Measurements from ENCODE around the gene CSNK1D. TPM values are rescaled to one million over a fixed set of nuclear protein-coding genes. Genes with fewer than 3 reads are reported as not detected.

CSNK1D gene
- total and polyA plus RNA-seq, 7 experiments from 2014 or later = 46.1 to 249 (median 170) TPM

DNA sequence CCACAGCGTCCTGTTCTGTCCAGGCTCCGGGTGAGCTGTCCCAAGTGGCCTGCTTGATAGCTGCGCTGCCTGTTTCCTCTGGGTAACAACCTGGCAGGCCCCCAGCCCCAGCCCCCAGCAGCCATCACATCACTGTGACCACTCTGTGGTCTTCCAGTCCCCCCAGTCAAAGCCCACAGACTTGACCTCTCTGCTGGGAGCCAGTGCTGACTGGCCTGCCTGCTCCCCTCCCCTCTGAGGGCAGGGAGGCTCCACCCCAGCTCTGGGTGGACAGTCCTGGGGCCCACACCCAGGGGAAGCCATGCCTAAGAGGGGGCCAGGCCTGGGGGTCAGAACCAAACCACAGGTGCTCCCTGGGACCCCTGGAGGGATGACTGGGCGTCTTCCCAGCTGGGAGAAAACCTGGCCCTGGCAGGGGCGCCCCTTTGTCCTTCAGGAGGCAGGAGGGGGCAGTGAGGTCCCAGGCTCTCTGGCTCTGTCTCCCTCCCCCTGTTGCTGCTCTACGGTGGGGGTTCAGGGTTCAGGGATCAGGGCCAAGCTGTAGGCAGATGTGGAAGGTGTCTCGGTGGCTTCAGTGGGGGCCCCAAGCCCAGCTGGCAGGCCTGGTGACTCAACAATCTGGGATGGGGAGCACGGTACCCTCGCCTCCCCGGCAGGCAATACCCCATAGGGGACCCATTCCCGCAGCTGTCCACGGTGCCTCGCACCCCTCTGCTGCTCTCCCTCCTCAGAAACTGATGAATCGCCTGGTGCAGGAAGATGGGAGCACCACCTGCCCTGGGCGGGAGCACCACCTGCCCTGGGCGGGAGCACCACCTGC, 46.5 kb downstream of the CSNK1D start:
- intact Hi-C loops (cut with micrococcal nuclease) = no loop called here
- Histone ChIP-seq H3K4me3 (ENCODE audit: low read length) (no peak overlapping the region), H3K4me1 (ENCODE audit: control insufficient read depth in 2 of 2, insufficient read depth in 2 of 2, low read length in 2 of 2) (peaks cover 26 to 32% of the 10 kb centered on the region in 2 donors), H3K27ac (ENCODE audit: low read depth, low read length) (no peak overlapping the region), H3K27me3 (ENCODE audit: control insufficient read depth in 2 of 2, insufficient read depth in 2 of 2, low read length in 2 of 2) (no peaks in the 10 kb centered on the region), H3K36me3 (ENCODE audit: control insufficient read depth in 2 of 3, insufficient read depth in 3 of 3, low read length in 3 of 3) (no peaks in the 10 kb centered on the region), H3K9me3 (ENCODE audit: control insufficient read depth in 2 of 3, low read length in 3 of 3) (no peaks in the 10 kb centered on the region)
- Mint-ChIP-seq H3K27me3 (no peaks in the 10 kb centered on the region), H3K9me3 (peaks cover 0 to 2% (median 0%) of the 10 kb centered on the region in 11 donors), H3K36me3 (peaks cover 0 to 4% (median 0%) of the 10 kb centered on the region in 5 donors), H3K27ac (peak overlapping the region in 6 of 9 donors; percentile 17 to 82 (median 58)), H3K4me1 (peaks cover 4 to 15% (median 10%) of the 10 kb centered on the region in 7 donors), H3K4me3 (peak overlapping the region in 6 of 10 donors; percentile 29 to 88 (median 56))
- ChIA-PET POLR2A (interaction anchor here (0.7 to 1.8 kb wide), 3 partner anchors 12 to 65 kb away, joined by 3 to 6 read pairs (median 3); partner anchors contain the start of gene CCDC57), CTCF (interaction anchor here (1.7 kb wide), 1 partner anchor 9 kb away, joined by 3 read pairs; no protein-coding TSS in a partner anchor)
- DNase-seq (no peak), ATAC-seq (no peak)

DNA sequence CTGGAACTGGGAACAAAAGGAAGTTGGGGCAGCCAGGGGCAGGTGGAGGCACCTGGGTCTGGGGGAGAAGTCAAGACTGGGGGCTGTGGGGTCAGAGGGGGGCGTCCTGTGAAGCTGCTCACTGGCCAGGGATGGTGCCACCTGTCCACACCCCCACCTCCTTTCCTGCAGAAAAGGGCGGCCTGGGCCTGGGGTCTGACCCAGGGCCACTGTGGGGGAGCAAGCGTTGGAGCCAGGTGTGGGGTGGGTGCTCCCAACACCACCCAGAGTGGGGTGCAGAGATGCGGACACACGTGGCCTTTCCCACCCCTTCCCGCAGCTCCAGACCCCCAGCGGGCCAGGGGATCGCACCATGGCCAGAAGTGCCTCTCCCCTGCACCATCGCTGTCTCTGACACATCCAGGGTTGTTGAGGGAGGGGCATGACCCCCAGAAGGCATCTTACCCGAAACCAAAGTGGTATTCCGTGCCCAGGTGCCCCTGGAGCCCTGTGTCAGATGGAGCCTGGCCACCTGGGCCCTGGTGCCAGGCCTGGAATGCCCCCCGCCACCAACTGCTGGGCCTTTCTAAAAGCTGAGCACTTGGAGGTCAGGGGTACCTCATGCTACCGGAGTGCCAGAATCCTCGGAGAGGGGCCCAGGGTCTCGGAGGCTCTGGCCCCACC, 47.2 kb downstream of the CSNK1D start:
- H3K4me3 ChIP-seq (ENCODE audit: low read length) = no peak overlapping the region
- POLR2A ChIA-PET = interaction anchor here (0.7 to 1.8 kb wide), 3 partner anchors 11 to 66 kb away, joined by 3 to 6 read pairs (median 3); partner anchors contain the start of gene CCDC57
- peaks cover 22 to 26% of the 10 kb centered on the region in 2 donors for H3K4me1 ChIP-seq (ENCODE audit: control insufficient read depth in 2 of 2, insufficient read depth in 2 of 2, low read length in 2 of 2)
- Mint-ChIP-seq H3K27ac (no peak overlapping the region), H3K27me3 (no peaks in the 10 kb centered on the region), H3K4me3 (no peak overlapping the region), H3K4me1 (peaks cover 4 to 15% (median 10%) of the 10 kb centered on the region in 7 donors), H3K36me3 (peaks cover 0 to 4% (median 0%) of the 10 kb centered on the region in 5 donors), H3K9me3 (peaks cover 0 to 2% (median 0%) of the 10 kb centered on the region in 11 donors)
- intact Hi-C loops (cut with micrococcal nuclease) = no loop called here
- H3K27ac ChIP-seq (ENCODE audit: low read depth, low read length) = no peak overlapping the region
- CTCF ChIA-PET = interaction anchor here (0.7 to 1.7 kb wide), 2 partner anchors 10 to 131 kb away, joined by 3 to 13 read pairs; no protein-coding TSS in a partner anchor
- H3K9me3 ChIP-seq (ENCODE audit: control insufficient read depth in 2 of 3, low read length in 3 of 3) = no peaks in the 10 kb centered on the region
- no peak for ATAC-seq
- no peaks in the 10 kb centered on the region for H3K27me3 ChIP-seq (ENCODE audit: control insufficient read depth in 2 of 2, insufficient read depth in 2 of 2, low read length in 2 of 2)
- DNase-seq = no peak
- no peaks in the 10 kb centered on the region for H3K36me3 ChIP-seq (ENCODE audit: control insufficient read depth in 2 of 3, insufficient read depth in 3 of 3, low read length in 3 of 3)

DNA sequence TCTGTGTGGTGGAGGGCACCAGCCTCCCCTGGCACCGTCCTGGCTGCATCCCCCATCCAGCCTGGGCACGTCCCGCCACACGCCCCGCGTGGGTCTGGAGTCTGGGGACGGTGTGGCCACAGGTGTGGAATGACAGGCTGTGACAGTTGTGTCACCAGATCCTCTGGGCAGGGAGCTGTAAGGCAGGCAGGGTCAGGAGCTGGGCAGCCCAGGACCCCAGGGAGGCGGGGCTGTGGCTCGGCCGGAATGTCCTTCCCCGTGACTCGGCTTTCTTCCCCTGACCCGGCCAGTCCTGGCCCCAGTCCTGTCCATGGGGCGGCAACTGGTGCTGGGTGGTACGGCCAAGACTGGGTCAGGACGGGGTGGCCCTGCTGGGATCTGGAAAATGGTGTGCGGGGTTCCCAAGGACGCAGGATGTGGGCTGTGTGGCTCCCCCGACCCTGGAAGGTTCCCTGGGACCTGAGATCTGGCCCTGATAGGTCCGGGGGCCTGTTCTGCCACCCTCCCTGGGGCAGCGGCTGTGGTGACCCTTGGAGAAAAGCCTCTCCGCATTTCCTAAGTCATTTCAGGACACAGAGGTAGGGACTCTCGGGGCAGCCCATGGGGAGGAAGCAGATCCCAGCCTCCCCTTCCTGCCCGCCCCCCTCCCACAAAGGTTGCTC, 48.0 kb downstream of the CSNK1D start:
- Histone ChIP-seq H3K9me3 (ENCODE audit: control insufficient read depth in 2 of 3, low read length in 3 of 3) (no peaks in the 10 kb centered on the region), H3K27me3 (ENCODE audit: control insufficient read depth in 2 of 2, insufficient read depth in 2 of 2, low read length in 2 of 2) (no peaks in the 10 kb centered on the region), H3K36me3 (ENCODE audit: control insufficient read depth in 2 of 3, insufficient read depth in 3 of 3, low read length in 3 of 3) (no peaks in the 10 kb centered on the region), H3K4me1 (ENCODE audit: control insufficient read depth in 2 of 2, insufficient read depth in 2 of 2, low read length in 2 of 2) (peaks cover 20 to 22% of the 10 kb centered on the region in 2 donors), H3K27ac (ENCODE audit: low read depth, low read length) (no peak overlapping the region), H3K4me3 (ENCODE audit: low read length) (no peak overlapping the region)
- no peak overlapping the region for H3K27ac Mint-ChIP-seq
- CTCF ChIA-PET = interaction anchor here (0.6 to 1.7 kb wide), 3 partner anchors 11 to 1991 kb away, joined by 3 to 13 read pairs (median 3); no protein-coding TSS in a partner anchor
- POLR2A ChIA-PET = no interaction called here
- no peak for ATAC-seq
- H3K4me1 Mint-ChIP-seq = peaks cover 4 to 15% (median 12%) of the 10 kb centered on the region in 7 donors
- peaks cover 0 to 2% (median 0%) of the 10 kb centered on the region in 11 donors for H3K9me3 Mint-ChIP-seq
- H3K27me3 Mint-ChIP-seq = no peaks in the 10 kb centered on the region
- intact Hi-C loops (cut with micrococcal nuclease) = no loop called here
- H3K36me3 Mint-ChIP-seq = peaks cover 0 to 4% (median 0%) of the 10 kb centered on the region in 5 donors
- no peak overlapping the region for H3K4me3 Mint-ChIP-seq
- DNase-seq = no peak

DNA sequence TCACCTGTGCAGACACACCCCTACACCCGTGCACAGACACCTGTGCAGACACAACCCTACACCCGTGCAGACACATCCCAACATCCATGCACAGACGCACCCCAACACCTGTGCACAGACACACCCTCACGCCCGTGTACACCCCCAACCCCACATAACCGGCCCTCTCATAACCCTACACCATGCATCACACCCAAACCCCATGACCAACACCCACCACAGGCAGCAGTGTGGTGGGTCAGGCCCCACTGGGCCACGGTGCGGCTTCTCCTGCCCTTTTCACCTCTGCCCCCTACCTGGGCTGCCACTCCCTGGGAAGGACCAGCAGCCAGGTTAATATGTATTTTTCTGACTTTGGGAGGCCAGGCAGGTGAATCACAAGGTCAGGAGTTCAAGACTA, 48.8 kb downstream of the CSNK1D start:
- intact Hi-C loops (cut with micrococcal nuclease) = no loop called here
- H3K36me3 ChIP-seq (ENCODE audit: control insufficient read depth in 2 of 3, insufficient read depth in 3 of 3, low read length in 3 of 3) = no peaks in the 10 kb centered on the region
- Mint-ChIP-seq H3K4me3 (no peak overlapping the region), H3K27ac (peak overlapping the region in 1 of 9 donors; percentile 46), H3K36me3 (peaks cover 0 to 1% (median 0%) of the 10 kb centered on the region in 5 donors), H3K4me1 (peaks cover 0 to 10% (median 6%) of the 10 kb centered on the region in 7 donors), H3K9me3 (peaks cover 0 to 2% (median 0%) of the 10 kb centered on the region in 11 donors), H3K27me3 (no peaks in the 10 kb centered on the region)
- H3K27ac ChIP-seq (ENCODE audit: low read depth, low read length) = no peak overlapping the region
- ChIA-PET CTCF (no interaction called here), POLR2A (interaction anchor here (0.6 kb wide), 1 partner anchor 84 kb away, joined by 5 read pairs; no protein-coding TSS in a partner anchor)
- H3K4me3 ChIP-seq (ENCODE audit: low read length) = no peak overlapping the region
- H3K27me3 ChIP-seq (ENCODE audit: control insufficient read depth in 2 of 2, insufficient read depth in 2 of 2, low read length in 2 of 2) = no peaks in the 10 kb centered on the region
- no peak for DNase-seq
- H3K4me1 ChIP-seq (ENCODE audit: control insufficient read depth in 2 of 2, insufficient read depth in 2 of 2, low read length in 2 of 2) = peaks cover 12 to 14% of the 10 kb centered on the region in 2 donors
- H3K9me3 ChIP-seq (ENCODE audit: control insufficient read depth in 2 of 3, low read length in 3 of 3) = no peaks in the 10 kb centered on the region
- ATAC-seq = no peak

DNA sequence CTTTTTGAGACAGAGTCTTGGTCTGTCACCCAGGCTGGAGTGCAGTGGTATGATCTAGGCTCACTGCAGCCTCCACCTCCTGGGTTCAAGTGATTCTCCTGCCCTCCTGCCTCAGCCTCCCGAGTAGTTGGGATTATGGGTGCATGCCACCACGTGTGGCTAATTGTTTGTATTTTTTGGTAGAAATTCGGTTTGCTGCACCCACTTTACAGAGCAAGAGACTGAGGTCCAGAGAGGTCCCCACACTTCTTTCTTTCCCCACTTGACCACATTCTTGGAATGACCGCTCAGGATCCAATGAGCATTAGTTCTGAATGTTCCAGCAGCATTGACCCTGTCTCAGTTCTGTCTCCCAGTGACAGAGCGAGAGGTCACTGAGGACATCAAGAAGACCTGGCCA, 50.0 kb downstream of the CSNK1D start:
- intact Hi-C loops (cut with micrococcal nuclease) = no loop called here
- Histone ChIP-seq H3K9me3 (ENCODE audit: control insufficient read depth in 2 of 3, low read length in 3 of 3) (no peaks in the 10 kb centered on the region), H3K4me1 (ENCODE audit: control insufficient read depth in 2 of 2, insufficient read depth in 2 of 2, low read length in 2 of 2) (peaks cover 6 to 8% of the 10 kb centered on the region in 2 donors), H3K4me3 (ENCODE audit: low read length) (no peak overlapping the region), H3K36me3 (ENCODE audit: control insufficient read depth in 2 of 3, insufficient read depth in 3 of 3, low read length in 3 of 3) (no peaks in the 10 kb centered on the region), H3K27ac (ENCODE audit: low read depth, low read length) (no peak overlapping the region), H3K27me3 (ENCODE audit: control insufficient read depth in 2 of 2, insufficient read depth in 2 of 2, low read length in 2 of 2) (no peaks in the 10 kb centered on the region)
- Mint-ChIP-seq H3K27me3 (no peaks in the 10 kb centered on the region), H3K4me3 (no peak overlapping the region), H3K9me3 (peaks cover 0 to 2% (median 0%) of the 10 kb centered on the region in 11 donors), H3K36me3 (peaks cover 0 to 1% (median 0%) of the 10 kb centered on the region in 5 donors), H3K4me1 (peaks cover 0 to 10% (median 4%) of the 10 kb centered on the region in 7 donors), H3K27ac (no peak overlapping the region)
- ATAC-seq = no peak
- ChIA-PET CTCF (no interaction called here), POLR2A (no interaction called here)
- no peak for DNase-seq

DNA sequence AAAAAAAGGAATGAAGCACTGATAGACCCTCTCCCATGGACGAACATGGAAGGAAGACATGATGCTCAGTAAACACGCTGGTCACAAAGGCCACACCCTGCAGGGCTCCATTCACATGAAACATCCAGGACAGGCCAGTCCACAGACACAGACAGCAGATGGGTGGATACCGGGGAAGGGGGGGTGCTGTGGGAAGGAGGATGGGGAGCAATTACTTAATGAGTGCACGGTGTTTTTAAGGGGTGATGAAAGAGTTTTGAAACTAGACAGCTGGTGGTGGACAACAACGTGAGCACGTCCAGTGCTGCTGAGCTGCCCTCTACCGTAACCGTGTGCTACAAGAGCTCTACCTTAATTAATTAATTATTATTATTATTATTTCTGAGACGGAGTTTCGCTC, 50.7 kb downstream of the CSNK1D start:
- H3K36me3 ChIP-seq (ENCODE audit: control insufficient read depth in 2 of 3, insufficient read depth in 3 of 3, low read length in 3 of 3) = no peaks in the 10 kb centered on the region
- H3K27ac Mint-ChIP-seq = peak overlapping the region in 2 of 9 donors; percentile 59 to 62
- peaks cover 0 to 2% (median 0%) of the 10 kb centered on the region in 11 donors for H3K9me3 Mint-ChIP-seq
- intact Hi-C loops (cut with micrococcal nuclease) = no loop called here
- peaks cover 3 to 5% of the 10 kb centered on the region in 2 donors for H3K4me1 ChIP-seq (ENCODE audit: control insufficient read depth in 2 of 2, insufficient read depth in 2 of 2, low read length in 2 of 2)
- no peaks in the 10 kb centered on the region for H3K9me3 ChIP-seq (ENCODE audit: control insufficient read depth in 2 of 3, low read length in 3 of 3)
- H3K36me3 Mint-ChIP-seq = no peaks in the 10 kb centered on the region
- POLR2A ChIA-PET = interaction anchor here (0.6 to 0.7 kb wide), 2 partner anchors 636 to 869 kb away, joined by 3 read pairs; no protein-coding TSS in a partner anchor
- DNase-seq (no peak), ATAC-seq (peak; percentile 63)
- H3K27me3 ChIP-seq (ENCODE audit: control insufficient read depth in 2 of 2, insufficient read depth in 2 of 2, low read length in 2 of 2) = no peaks in the 10 kb centered on the region
- H3K4me3 Mint-ChIP-seq = no peak overlapping the region
- H3K4me3 ChIP-seq (ENCODE audit: low read length) = no peak overlapping the region
- CTCF ChIA-PET = no interaction called here
- H3K27me3 Mint-ChIP-seq = no peaks in the 10 kb centered on the region
- H3K27ac ChIP-seq (ENCODE audit: low read depth, low read length) = no peak overlapping the region
- H3K4me1 Mint-ChIP-seq = peaks cover 0 to 12% (median 4%) of the 10 kb centered on the region in 7 donors
